GM10847 (cell line): ENCODE data around the gene CNPY3.
A peak's percentile ranks its signal among the peaks of the same experiment; 100 is the strongest.

Experiments
- POLR2A ChIP-seq: IDR thresholded peaks from 2 replicates; pipeline ENCODE4 v1.6.1; 2011; ENCODE audit not compliant: insufficient read length; ENCODE audit errors: extremely low read depth

The CNPY3 gene

GRCh38 chr6:42928986-42929820 is at the start of gene CNPY3:
CNPY3 (plus strand) TSS chr6:42929480; CDS start chr6:42929571, 91 bp downstream.
- peak; percentile 69 for TF ChIP-seq POLR2A

GRCh38 chr6:42885702-42886101 is 43.6 kb upstream of the CNPY3 start:
- no peak for TF ChIP-seq POLR2A

GRCh38 chr6:42889815-42890214 is 39.5 kb upstream of the CNPY3 start:
- no peak for TF ChIP-seq POLR2A

- TF ChIP-seq POLR2A, result peak; percentile 83
These were observed 38.7 kb upstream of the CNPY3 start for GRCh38 chr6:42890311-42891198.

GRCh38 chr6:42891199-42891722 is 38.0 kb upstream of the CNPY3 start:
- TF ChIP-seq POLR2A, result no peak

GRCh38 chr6:42896178-42896719 is 33.0 kb upstream of the CNPY3 start:
- no peak for TF ChIP-seq POLR2A

- TF ChIP-seq POLR2A, result no peak
These were observed 30.4 kb upstream of the CNPY3 start for GRCh38 chr6:42898891-42899361.

GRCh38 chr6:42899871-42900270 is 29.4 kb upstream of the CNPY3 start:
- no peak for TF ChIP-seq POLR2A

GRCh38 chr6:42901538-42901957 is 27.7 kb upstream of the CNPY3 start:
- no peak for TF ChIP-seq POLR2A

GRCh38 chr6:42904467-42904866 is 24.8 kb upstream of the CNPY3 start:
- no peak for TF ChIP-seq POLR2A

GRCh38 chr6:42907336-42907735 is 21.9 kb upstream of the CNPY3 start:
- no peak for TF ChIP-seq POLR2A

GRCh38 chr6:42909835-42910234 is 19.4 kb upstream of the CNPY3 start:
- TF ChIP-seq POLR2A, result no peak

- no peak for TF ChIP-seq POLR2A
These were observed 17.9 kb upstream of the CNPY3 start for GRCh38 chr6:42911171-42912021.

GRCh38 chr6:42914546-42914945 is 14.7 kb upstream of the CNPY3 start:
- no peak for TF ChIP-seq POLR2A
